Chondrocyte (in vitro differentiated cells): Measurements from ENCODE around the gene MYO1F. TPM values are rescaled to one million over a fixed set of nuclear protein-coding genes. Genes with fewer than 3 reads are reported as not detected.

Experiments used
- DNase-seq: peaks from one replicate; pipeline ENCODE4 v3.0.0; 2021; ENCODE audit warnings: mixed read lengths, low spot score
- H3K27ac Mint-ChIP-seq: one replicate; pipeline ENCODE4 v1.8.0; 2021; ENCODE audit warnings: mild to moderate bottlenecking, moderate library complexity, mixed read lengths; ENCODE audit not compliant: unreplicated experiment
- H3K27me3 Mint-ChIP-seq: 2 replicates; pipeline ENCODE4 v1.8.0; 2021; ENCODE audit warnings: low read depth, mixed read lengths
- H3K36me3 Mint-ChIP-seq: 2 replicates; pipeline ENCODE4 v1.8.0; 2021; ENCODE audit warnings: low read depth, mixed read lengths
- H3K4me1 Mint-ChIP-seq: 2 replicates; pipeline ENCODE4 v1.8.0; 2021; ENCODE audit warnings: low read depth, mild to moderate bottlenecking, mixed read lengths
- H3K4me3 Mint-ChIP-seq: one replicate; pipeline ENCODE4 v1.8.0; 2021; ENCODE audit warnings: mild to moderate bottlenecking, moderate library complexity, mixed read lengths; ENCODE audit not compliant: unreplicated experiment
- H3K9me3 Mint-ChIP-seq: 2 replicates; pipeline ENCODE4 v1.8.0; 2021; ENCODE audit warnings: low read depth, mixed read lengths
- CTCF ChIP-seq: fragments of 200-600 bp; sonication (generic); IDR thresholded peaks from 2 replicates; pipeline ENCODE4 v1.5.0; 2021; ENCODE audit warnings: antibody characterized with exemption, mild to moderate bottlenecking, moderate library complexity
- total RNA-seq: library from RNA; stranded (reverse); gene quantifications from 3 replicates; pipeline ENCODE4 v1.2.1, GENCODE V29; 2021

The MYO1F gene
- total RNA-seq, 1 donor from 2014 or later: 0.50 TPM

- H3K4me1 Mint-ChIP-seq: peaks cover 13% of the 10 kb centered on the region
- TF ChIP-seq CTCF: no peak
- no peak for DNase-seq
- H3K9me3 Mint-ChIP-seq: no peaks in the 10 kb centered on the region
- H3K27me3 Mint-ChIP-seq: no peaks in the 10 kb centered on the region
- H3K27ac Mint-ChIP-seq: no peak overlapping the region
- H3K4me3 Mint-ChIP-seq: no peak overlapping the region
- H3K36me3 Mint-ChIP-seq: peaks cover 6% of the 10 kb centered on the region
These were observed 45.0 kb downstream of the MYO1F start for GRCh38 chr19:8532225-8532624.

GRCh38 chr19:8531470-8531869 lies 45.8 kb downstream of the MYO1F start:
- Mint-ChIP-seq H3K4me3 (no peak overlapping the region), H3K36me3 (peaks cover 8% of the 10 kb centered on the region), H3K27ac (no peak overlapping the region), H3K9me3 (no peaks in the 10 kb centered on the region), H3K27me3 (no peaks in the 10 kb centered on the region), H3K4me1 (peaks cover 20% of the 10 kb centered on the region)
- no peak for TF ChIP-seq CTCF
- DNase-seq: no peak

GRCh38 chr19:8530061-8530679 lies 47.1 kb downstream of the MYO1F start:
- Mint-ChIP-seq H3K4me1 (peaks cover 20% of the 10 kb centered on the region), H3K4me3 (no peak overlapping the region), H3K27me3 (no peaks in the 10 kb centered on the region), H3K36me3 (peaks cover 8% of the 10 kb centered on the region), H3K27ac (no peak overlapping the region), H3K9me3 (no peaks in the 10 kb centered on the region)
- no peak for DNase-seq
- TF ChIP-seq CTCF: no peak

- Mint-ChIP-seq H3K4me1 (peaks cover 23% of the 10 kb centered on the region), H3K27me3 (no peaks in the 10 kb centered on the region), H3K36me3 (peaks cover 8% of the 10 kb centered on the region), H3K27ac (no peak overlapping the region), H3K4me3 (no peak overlapping the region), H3K9me3 (no peaks in the 10 kb centered on the region)
- no peak for DNase-seq
- no peak for TF ChIP-seq CTCF
These were observed 47.8 kb downstream of the MYO1F start for GRCh38 chr19:8529369-8530006.

GRCh38 chr19:8528500-8528899 lies 48.7 kb downstream of the MYO1F start:
- no peak for DNase-seq
- H3K27me3 Mint-ChIP-seq: no peaks in the 10 kb centered on the region

More at GRCh38 chr19:8528500-8528899, 48.7 kb downstream of the MYO1F start:
- Mint-ChIP-seq H3K27ac (no peak overlapping the region), H3K36me3 (peaks cover 8% of the 10 kb centered on the region), H3K4me1 (peaks cover 23% of the 10 kb centered on the region), H3K4me3 (no peak overlapping the region), H3K9me3 (no peaks in the 10 kb centered on the region)
- no peak for TF ChIP-seq CTCF
